HepG2 (cell line): Measurements from ENCODE around the gene MEPCE. TPM values are rescaled to one million over a fixed set of nuclear protein-coding genes. Genes with fewer than 3 reads are reported as not detected.
A peak's percentile ranks its signal among the peaks of the same experiment; 100 is the strongest.

ENCODE experiments used
- AKAP8 ChIP-seq: sonication (generic); formaldehyde crosslinking; IDR thresholded peaks from 2 replicates; pipeline ENCODE4 v1.5.1; 2020; ENCODE audit warnings: mild to moderate bottlenecking, missing genetic modification reagents
- BRCA1 ChIP-seq: sonication (generic); formaldehyde crosslinking; IDR thresholded peaks from 2 replicates; pipeline ENCODE4 v1.4.0; 2020; ENCODE audit warnings: missing genetic modification reagents
- CEBPB ChIP-seq: IDR thresholded peaks from 2 replicates; pipeline ENCODE4 v1.6.1; 2011; ENCODE audit warnings: low read depth, low read length, improper control_type of control experiment, borderline replicate concordance
- GABPA ChIP-seq, 2 experiments: IDR thresholded peaks; 2 replicates each; pipeline ENCODE4 v1.6.1; 2011 to 2016; ENCODE audit warnings: low read depth in 2 of 2, low read length in 1 of 2, missing biosample characterization in 1 of 2, missing genetic modification characterization in 1 of 2
- HIVEP1 ChIP-seq: sonication (generic); formaldehyde crosslinking; IDR thresholded peaks from 2 replicates; pipeline ENCODE4 v1.4.0; 2020; ENCODE audit warnings: mild to moderate bottlenecking, missing genetic modification reagents
- KDM1A ChIP-seq: IDR thresholded peaks from 2 replicates; pipeline ENCODE4 v1.6.1; 2016; ENCODE audit warnings: missing compliant biosample characterization
- KLF9 ChIP-seq: IDR thresholded peaks from 2 replicates; pipeline ENCODE4 v1.6.1; 2016; ENCODE audit warnings: low read depth
- POGZ ChIP-seq: sonication (generic); formaldehyde crosslinking; IDR thresholded peaks from 2 replicates; pipeline ENCODE4 v1.4.0; 2020; ENCODE audit warnings: mild to moderate bottlenecking, missing genetic modification reagents
- ZC3H13 ChIP-seq: sonication (generic); formaldehyde crosslinking; IDR thresholded peaks from 2 replicates; pipeline ENCODE4 v1.8.1; 2023; ENCODE audit warnings: mild to moderate bottlenecking, missing genetic modification reagents, moderate library complexity
- ZFP37 ChIP-seq: sonication (generic); formaldehyde crosslinking; IDR thresholded peaks from 2 replicates; pipeline ENCODE4 v1.4.0; 2020; ENCODE audit warnings: missing genetic modification reagents, borderline replicate concordance
- ZFX ChIP-seq: sonication (generic); formaldehyde crosslinking; IDR thresholded peaks from 2 replicates; pipeline ENCODE4 v1.4.0; 2020; ENCODE audit warnings: mild to moderate bottlenecking, low read depth, missing genetic modification reagents, moderate library complexity
- ZNF121 ChIP-seq: sonication (generic); formaldehyde crosslinking; IDR thresholded peaks from 2 replicates; pipeline ENCODE4 v1.5.0; 2020; ENCODE audit warnings: mild to moderate bottlenecking, missing genetic modification reagents
- ZNF264 ChIP-seq: sonication (generic); formaldehyde crosslinking; IDR thresholded peaks from 2 replicates; pipeline ENCODE4 v1.4.0; 2020; ENCODE audit warnings: missing genetic modification reagents
- ZNF451 ChIP-seq: sonication (generic); formaldehyde crosslinking; IDR thresholded peaks from 2 replicates; pipeline ENCODE4 v1.5.0; 2020; ENCODE audit warnings: mild to moderate bottlenecking, missing genetic modification reagents
- ZNF564 ChIP-seq: sonication (generic); formaldehyde crosslinking; IDR thresholded peaks from 2 replicates; pipeline ENCODE4 v1.8.1; 2023; ENCODE audit warnings: mild to moderate bottlenecking, missing genetic modification reagents
- ZNF747 ChIP-seq: sonication (generic); formaldehyde crosslinking; IDR thresholded peaks from 2 replicates; pipeline ENCODE4 v1.8.1; 2023; ENCODE audit warnings: missing genetic modification reagents, mild to moderate bottlenecking, borderline replicate concordance
- polyA plus RNA-seq, 8 experiments: library from polyadenylated mRNA; depleted of rRNA in 3 of 8; stranded (reverse) in 7 of 8; unstranded in 1 of 8; fragments of >200 nt; fragmentation: Illumina TruSeq in 4 of 8; extraction: Trizol in 4 of 8; gene quantifications; 2 replicates each; pipeline versions ENCODE4 v1.2.1 to v1.2.3, GENCODE V29; 2011 to 2016; ENCODE audit warnings: low read depth in 4 of 8, missing spikeins in 1 of 8, mixed read lengths in 1 of 8; ENCODE audit not compliant: insufficient read depth in 1 of 8
- total RNA-seq, 5 experiments: library from RNA; depleted of rRNA; stranded (reverse); fragments of >200 nt; fragmentation: Illumina TruSeq; extraction: Trizol; gene quantifications; 2 replicates each; pipeline ENCODE4 v1.2.3, GENCODE V29; 2016; ENCODE audit warnings: low read depth in 1 of 5
- TF ChIP-seq, protein P1 (sequence below): sonication (generic); formaldehyde crosslinking; IDR thresholded peaks from 2 replicates; pipeline ENCODE4 v1.8.0; 2022; ENCODE audit warnings: mild to moderate bottlenecking, missing genetic modification reagents, moderate library complexity
- TF ChIP-seq, protein P2 (sequence below): sonication (generic); formaldehyde crosslinking; IDR thresholded peaks from 2 replicates; pipeline ENCODE4 v1.4.0; 2020; ENCODE audit warnings: mild to moderate bottlenecking, missing genetic modification reagents
- TF ChIP-seq, protein P3 (sequence below): sonication (generic); formaldehyde crosslinking; conservative IDR thresholded peaks from 2 replicates; pipeline ENCODE4 v1.4.0; 2020; ENCODE audit warnings: missing genetic modification reagents
- TF ChIP-seq, protein P4 (sequence below): IDR thresholded peaks from 2 replicates; pipeline ENCODE4 v1.6.1; 2016; ENCODE audit warnings: control low read depth
- TF ChIP-seq, protein P5 (sequence below): sonication (generic); formaldehyde crosslinking; IDR thresholded peaks from 2 replicates; pipeline ENCODE4 v1.5.1; 2020; ENCODE audit warnings: mild to moderate bottlenecking, moderate library complexity, missing genetic modification reagents
- TF ChIP-seq, protein P6 (sequence below): sonication (generic); formaldehyde crosslinking; IDR thresholded peaks from 2 replicates; pipeline ENCODE4 v1.4.0; 2020; ENCODE audit warnings: mild to moderate bottlenecking, missing genetic modification reagents

The MEPCE gene
- total and polyA plus RNA-seq, 2 of the 13 experiments (the other 11 are each of a cell fraction or from before 2014, with no cell fraction given), result 12.3 to 26.0 TPM

DNA sequence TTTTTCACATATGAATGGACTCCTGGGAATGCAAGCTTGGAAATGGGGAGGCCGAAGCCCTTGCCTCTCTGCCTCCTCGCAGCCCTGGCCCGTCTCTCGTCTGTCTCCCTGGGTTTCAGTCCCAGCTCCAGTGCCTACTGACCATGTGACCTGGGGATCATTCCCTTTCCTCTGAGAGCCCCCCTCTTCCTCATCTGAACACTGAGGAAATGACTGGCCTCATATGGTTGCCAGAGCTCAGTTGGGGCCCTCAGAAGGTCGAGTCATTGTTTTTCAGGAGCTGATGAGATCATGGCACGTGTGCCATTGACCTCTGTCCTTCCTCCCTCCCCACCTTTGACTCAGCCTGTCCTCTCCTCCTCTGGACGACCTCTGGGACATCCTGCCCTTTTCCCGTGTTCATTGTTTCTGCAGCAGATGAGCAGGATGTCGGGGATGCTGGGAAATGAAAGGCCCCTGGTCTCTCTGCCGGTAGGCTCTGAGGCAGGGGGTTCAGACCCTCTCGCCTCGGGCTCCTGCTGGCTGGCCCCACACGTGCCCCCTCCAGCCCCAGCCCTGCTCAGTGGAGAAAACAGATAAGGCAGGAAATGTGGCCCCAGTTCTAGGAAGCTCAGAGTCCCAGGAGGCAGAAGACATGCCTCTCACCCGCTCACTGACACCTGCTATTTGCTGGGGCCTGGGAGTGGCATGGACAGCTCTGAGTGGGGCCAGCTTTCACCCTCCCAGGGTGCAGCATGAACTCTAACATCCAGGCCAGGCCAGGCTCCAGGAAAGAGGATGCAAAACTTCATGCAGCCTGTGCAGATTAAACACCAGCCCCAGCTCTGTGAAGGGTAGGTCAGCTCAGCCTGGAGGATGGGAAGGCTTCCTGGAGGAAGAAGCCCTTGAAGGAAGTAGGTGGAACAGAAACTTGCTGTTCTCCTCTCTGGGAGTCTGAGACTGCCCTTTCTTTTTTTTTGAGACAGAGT, 15.0 kb downstream of the MEPCE start (continued):
- TF ChIP-seq, protein P1, sequence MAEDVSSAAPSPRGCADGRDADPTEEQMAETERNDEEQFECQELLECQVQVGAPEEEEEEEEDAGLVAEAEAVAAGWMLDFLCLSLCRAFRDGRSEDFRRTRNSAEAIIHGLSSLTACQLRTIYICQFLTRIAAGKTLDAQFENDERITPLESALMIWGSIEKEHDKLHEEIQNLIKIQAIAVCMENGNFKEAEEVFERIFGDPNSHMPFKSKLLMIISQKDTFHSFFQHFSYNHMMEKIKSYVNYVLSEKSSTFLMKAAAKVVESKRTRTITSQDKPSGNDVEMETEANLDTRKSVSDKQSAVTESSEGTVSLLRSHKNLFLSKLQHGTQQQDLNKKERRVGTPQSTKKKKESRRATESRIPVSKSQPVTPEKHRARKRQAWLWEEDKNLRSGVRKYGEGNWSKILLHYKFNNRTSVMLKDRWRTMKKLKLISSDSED (CRISPR knock-in tag), result no peak
- TF ChIP-seq, protein P2, sequence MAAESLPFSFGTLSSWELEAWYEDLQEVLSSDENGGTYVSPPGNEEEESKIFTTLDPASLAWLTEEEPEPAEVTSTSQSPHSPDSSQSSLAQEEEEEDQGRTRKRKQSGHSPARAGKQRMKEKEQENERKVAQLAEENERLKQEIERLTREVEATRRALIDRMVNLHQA (CRISPR knock-in tag), result no peak
- peak; percentile 91 for TF ChIP-seq ZNF121 (CRISPR knock-in tag)
- TF ChIP-seq ZNF564, result peak; percentile 62; the same call in 1 of the 2 replicates
- TF ChIP-seq ZNF747 (CRISPR knock-in tag), result peak; percentile 61; the same call in 1 of the 2 replicates
- 0 out of 2 replicates have a peak, but pooled peaks have one; percentile 71 for TF ChIP-seq ZC3H13 (CRISPR knock-in tag)
- no peak for TF ChIP-seq ZFP37 (CRISPR knock-in tag)
- TF ChIP-seq, protein P3, sequence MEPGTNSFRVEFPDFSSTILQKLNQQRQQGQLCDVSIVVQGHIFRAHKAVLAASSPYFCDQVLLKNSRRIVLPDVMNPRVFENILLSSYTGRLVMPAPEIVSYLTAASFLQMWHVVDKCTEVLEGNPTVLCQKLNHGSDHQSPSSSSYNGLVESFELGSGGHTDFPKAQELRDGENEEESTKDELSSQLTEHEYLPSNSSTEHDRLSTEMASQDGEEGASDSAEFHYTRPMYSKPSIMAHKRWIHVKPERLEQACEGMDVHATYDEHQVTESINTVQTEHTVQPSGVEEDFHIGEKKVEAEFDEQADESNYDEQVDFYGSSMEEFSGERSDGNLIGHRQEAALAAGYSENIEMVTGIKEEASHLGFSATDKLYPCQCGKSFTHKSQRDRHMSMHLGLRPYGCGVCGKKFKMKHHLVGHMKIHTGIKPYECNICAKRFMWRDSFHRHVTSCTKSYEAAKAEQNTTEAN (CRISPR knock-in tag), result peak; percentile 10; the same call in 1 of the 2 replicates
- TF ChIP-seq GABPA (IDR thresholded peaks at IDR 0.05; ENCODE audit: low read depth, low read length), result no peak
- TF ChIP-seq GABPA (CRISPR knock-in tag; IDR thresholded peaks at IDR 0.05; ENCODE audit: low read depth), result peak; percentile 59
- TF ChIP-seq, protein P4, sequence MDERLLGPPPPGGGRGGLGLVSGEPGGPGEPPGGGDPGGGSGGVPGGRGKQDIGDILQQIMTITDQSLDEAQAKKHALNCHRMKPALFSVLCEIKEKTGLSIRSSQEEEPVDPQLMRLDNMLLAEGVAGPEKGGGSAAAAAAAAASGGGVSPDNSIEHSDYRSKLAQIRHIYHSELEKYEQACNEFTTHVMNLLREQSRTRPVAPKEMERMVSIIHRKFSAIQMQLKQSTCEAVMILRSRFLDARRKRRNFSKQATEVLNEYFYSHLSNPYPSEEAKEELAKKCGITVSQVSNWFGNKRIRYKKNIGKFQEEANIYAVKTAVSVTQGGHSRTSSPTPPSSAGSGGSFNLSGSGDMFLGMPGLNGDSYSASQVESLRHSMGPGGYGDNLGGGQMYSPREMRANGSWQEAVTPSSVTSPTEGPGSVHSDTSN (CRISPR knock-in tag), result no peak
- TF ChIP-seq KLF9, result 0 out of 2 replicates have a peak, but pooled peaks have one; percentile 75
- TF ChIP-seq, protein P5, sequence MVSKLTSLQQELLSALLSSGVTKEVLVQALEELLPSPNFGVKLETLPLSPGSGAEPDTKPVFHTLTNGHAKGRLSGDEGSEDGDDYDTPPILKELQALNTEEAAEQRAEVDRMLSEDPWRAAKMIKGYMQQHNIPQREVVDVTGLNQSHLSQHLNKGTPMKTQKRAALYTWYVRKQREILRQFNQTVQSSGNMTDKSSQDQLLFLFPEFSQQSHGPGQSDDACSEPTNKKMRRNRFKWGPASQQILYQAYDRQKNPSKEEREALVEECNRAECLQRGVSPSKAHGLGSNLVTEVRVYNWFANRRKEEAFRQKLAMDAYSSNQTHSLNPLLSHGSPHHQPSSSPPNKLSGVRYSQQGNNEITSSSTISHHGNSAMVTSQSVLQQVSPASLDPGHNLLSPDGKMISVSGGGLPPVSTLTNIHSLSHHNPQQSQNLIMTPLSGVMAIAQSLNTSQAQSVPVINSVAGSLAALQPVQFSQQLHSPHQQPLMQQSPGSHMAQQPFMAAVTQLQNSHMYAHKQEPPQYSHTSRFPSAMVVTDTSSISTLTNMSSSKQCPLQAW, result peak; percentile 88
- no peak for TF ChIP-seq ZNF264 (CRISPR knock-in tag)
- TF ChIP-seq KDM1A (CRISPR knock-in tag), result peak; percentile 78; the same call in 1 of the 2 replicates
- peak; percentile 77 for TF ChIP-seq POGZ (CRISPR knock-in tag)
- peak; percentile 89 for TF ChIP-seq ZFX
- TF ChIP-seq AKAP8 (CRISPR knock-in tag), result 0 out of 2 replicates have a peak, but pooled peaks have one; percentile 79
- TF ChIP-seq ZNF451 (CRISPR knock-in tag), result 0 out of 2 replicates have a peak, but pooled peaks have one; percentile 20
- no peak for TF ChIP-seq CEBPB
- TF ChIP-seq, protein P6, sequence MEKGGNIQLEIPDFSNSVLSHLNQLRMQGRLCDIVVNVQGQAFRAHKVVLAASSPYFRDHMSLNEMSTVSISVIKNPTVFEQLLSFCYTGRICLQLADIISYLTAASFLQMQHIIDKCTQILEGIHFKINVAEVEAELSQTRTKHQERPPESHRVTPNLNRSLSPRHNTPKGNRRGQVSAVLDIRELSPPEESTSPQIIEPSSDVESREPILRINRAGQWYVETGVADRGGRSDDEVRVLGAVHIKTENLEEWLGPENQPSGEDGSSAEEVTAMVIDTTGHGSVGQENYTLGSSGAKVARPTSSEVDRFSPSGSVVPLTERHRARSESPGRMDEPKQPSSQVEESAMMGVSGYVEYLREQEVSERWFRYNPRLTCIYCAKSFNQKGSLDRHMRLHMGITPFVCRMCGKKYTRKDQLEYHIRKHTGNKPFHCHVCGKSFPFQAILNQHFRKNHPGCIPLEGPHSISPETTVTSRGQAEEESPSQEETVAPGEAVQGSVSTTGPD (CRISPR knock-in tag), result peak; percentile 45; the same call in 1 of the 2 replicates
- TF ChIP-seq HIVEP1, result peak; percentile 80
- TF ChIP-seq BRCA1, result no peak
